Left lobe of liver (tissue), 2 donors: Measurements from ENCODE around the gene KCNQ5. TPM values are rescaled to one million over a fixed set of nuclear protein-coding genes. Genes with fewer than 3 reads are reported as not detected.

Experiments used
- ATAC-seq: fragments of 200-7000 bp; cut with Tn5 transposase; one replicate; pipeline ENCODE4 v1.9.1; 2020; ENCODE audit warnings: mild to moderate bottlenecking, moderate library complexity
- DNase-seq: peaks from one replicate; pipeline ENCODE4 v3.0.0-alpha.2; 2020; ENCODE audit warnings: low spot score
- total RNA-seq: library from RNA; stranded (reverse); gene quantifications from one replicate; pipeline ENCODE4 v1.2.1, GENCODE V29; 2021
- donor health status: DM: no; HTN: no; CAD: no; lungs with moderate emphysema.
- donor health status: DM: no; HTN: yes; CAD: no.

KCNQ5 gene
- total RNA-seq, 1 donor from 2014 or later = not detected

GRCh38 chr6:73041051-73041450 is 419.2 kb downstream of the KCNQ5 start:
- ATAC-seq (no peak), DNase-seq (no peak)

- ATAC-seq (no peak), DNase-seq (no peak)
Measured at GRCh38 chr6:73042892-73043291, 421.0 kb downstream of the KCNQ5 start.

- ATAC-seq = no peak
- DNase-seq = no peak
Measured at GRCh38 chr6:73043446-73043845, 421.6 kb downstream of the KCNQ5 start.

GRCh38 chr6:73045609-73046008 is 423.7 kb downstream of the KCNQ5 start:
- ATAC-seq (no peak), DNase-seq (no peak)

DNA sequence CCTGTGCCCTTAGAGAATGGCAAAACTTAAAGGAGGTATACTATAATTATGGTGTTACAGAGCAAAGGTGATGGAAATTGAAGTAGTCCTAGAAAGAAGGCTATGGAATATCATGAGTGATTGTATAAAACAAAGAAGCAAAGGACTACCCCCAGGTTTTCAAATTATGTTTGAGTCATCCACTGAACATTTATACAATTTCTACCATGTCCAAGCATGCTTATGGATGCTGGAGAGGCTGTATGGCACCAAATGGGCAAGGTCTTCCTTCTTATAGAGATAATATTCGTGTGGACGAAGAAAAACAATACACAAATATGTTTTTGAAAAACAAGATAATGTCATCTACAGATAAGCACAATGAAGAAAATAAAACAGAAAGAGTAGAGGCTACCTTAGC is 425.9 kb downstream of the KCNQ5 start:
- no peak for DNase-seq
- no peak for ATAC-seq

GRCh38 chr6:73049971-73050594 is 428.2 kb downstream of the KCNQ5 start:
- DNase-seq = no peak

GRCh38 chr6:73050706-73051105 is 428.8 kb downstream of the KCNQ5 start:
- ATAC-seq (no peak), DNase-seq (no peak)

More at GRCh38 chr6:73049971-73050594, 428.2 kb downstream of the KCNQ5 start:
- no peak for ATAC-seq

DNA sequence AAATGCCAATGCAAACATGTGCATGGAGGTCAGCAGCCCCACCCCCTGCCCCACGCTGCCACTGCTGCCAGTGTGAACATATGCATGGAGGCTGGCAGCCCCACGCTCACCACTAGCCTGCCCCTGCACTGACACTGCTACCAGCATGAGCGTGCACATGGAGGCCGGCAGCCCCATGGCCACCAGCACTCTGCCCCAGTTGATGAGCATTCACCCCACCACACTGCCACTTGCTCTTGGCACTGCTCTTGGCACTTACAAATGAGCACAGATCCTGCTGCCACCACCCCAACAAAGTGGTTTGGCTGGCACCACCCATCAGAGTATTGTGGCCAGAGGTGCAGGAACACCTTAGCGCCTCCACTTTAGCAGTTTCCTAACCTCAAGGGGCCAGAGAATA is 429.3 kb downstream of the KCNQ5 start:
- ATAC-seq = no peak
- no peak for DNase-seq

- no peak for DNase-seq
- ATAC-seq = no peak
Measured at GRCh38 chr6:73054958-73055357, 433.1 kb downstream of the KCNQ5 start.

- ATAC-seq = no peak
- DNase-seq = no peak
Measured at GRCh38 chr6:73058736-73059135, 436.9 kb downstream of the KCNQ5 start.

- DNase-seq = no peak
- ATAC-seq = no peak
Measured at GRCh38 chr6:73062130-73062529, 440.3 kb downstream of the KCNQ5 start.

DNA sequence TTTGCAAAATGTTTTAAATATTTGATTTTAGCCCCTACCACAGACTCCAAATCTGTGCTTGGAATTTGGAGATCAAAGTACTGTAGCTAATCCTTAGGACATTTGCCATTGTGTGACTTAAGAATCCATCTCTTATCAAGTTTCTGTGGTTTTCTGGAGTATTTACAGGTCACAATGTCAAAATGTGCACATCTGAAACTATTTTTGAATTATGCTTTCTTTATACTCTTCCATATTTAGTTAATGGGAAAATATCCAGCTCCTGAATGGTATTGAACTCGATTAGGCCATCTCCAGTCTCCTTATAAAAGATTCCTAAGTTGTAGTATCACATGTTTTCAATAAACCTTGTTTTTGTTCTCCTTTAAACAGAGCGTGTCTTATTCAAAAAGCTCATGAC is 441.0 kb downstream of the KCNQ5 start:
- no peak for DNase-seq
- ATAC-seq = no peak

GRCh38 chr6:73064266-73064665 is 442.4 kb downstream of the KCNQ5 start:
- DNase-seq (no peak), ATAC-seq (no peak)

DNA sequence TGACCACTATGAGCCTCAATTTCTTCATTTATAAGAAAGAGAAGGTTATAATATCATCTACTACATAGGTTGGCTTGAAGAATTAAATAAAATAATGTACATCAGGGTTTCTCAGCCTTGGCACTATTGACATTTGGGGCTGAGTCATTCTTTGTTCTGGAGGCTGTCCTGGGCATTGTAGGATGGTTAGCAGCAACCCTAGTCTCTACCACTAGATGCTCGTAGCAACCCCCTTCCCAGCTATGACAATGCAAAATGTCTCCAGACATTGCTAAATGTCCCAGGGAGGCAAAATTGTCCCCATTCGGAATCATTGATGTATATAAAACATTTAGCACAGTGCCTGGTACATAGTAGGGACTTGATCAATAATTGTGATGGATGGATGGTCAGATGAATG is 451.4 kb downstream of the KCNQ5 start:
- ATAC-seq (no peak), DNase-seq (no peak)

GRCh38 chr6:73074175-73074574 is 452.3 kb downstream of the KCNQ5 start:
- DNase-seq (no peak), ATAC-seq (no peak)

- ATAC-seq = no peak
- no peak for DNase-seq
Measured at GRCh38 chr6:73076211-73076954, 454.5 kb downstream of the KCNQ5 start.

DNA sequence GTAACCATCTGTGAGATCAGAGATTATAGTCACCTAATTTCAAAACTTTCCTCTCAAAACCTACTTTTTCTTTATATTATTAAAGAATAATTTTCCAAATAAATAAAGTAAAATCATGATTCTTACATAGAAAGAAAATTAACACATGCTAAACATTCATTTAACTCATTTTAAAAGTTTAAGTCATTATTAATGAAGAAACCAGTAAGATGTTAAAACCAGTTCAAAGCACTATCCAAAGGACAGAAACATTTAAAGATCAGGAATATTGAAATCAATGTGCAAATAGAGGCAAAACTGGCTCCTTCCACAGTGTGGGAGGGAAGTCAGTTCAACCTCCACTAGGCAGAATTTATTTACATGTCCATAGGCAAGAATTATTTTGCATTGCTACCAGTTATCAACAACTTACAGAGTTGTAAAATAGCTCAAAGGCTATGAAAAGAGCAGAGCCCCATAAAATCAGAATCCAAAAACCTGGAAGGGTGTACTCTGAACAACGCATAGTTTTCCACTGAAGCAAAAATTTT is 456.5 kb downstream of the KCNQ5 start:
- ATAC-seq (no peak), DNase-seq (no peak)

DNA sequence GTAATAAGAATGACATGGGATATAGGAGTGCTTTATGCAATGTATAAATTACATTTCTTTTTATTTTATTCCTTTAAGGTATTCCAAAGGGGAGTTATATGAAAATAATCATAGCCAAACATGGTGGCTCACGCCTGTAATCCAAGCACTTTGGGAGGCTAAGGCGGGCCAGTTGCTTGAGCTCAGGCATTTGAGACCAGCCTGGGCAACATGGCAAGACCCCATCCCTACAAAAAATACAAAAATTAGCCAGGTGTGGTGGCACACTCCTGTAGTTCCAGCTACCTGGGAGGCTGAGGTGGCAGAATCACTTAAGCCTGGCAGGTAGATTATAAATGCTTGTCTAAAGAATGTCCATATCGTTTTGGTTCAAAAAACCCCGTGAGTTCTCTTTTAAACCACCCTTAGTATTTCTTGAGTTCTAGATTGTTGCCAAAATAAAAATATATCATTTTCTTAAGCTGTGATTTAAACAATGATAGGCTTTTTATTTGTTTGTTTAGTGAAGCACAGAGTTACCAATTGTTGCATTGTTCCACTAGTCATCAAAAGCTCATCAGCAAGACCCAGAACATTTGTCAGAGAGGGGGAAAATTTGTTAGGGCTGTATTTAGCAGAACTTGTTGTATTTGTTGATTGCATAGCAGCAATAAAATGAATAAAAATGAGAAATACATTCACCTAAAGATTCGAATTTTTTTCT is 457.2 kb downstream of the KCNQ5 start:
- DNase-seq (no peak), ATAC-seq (no peak)

GRCh38 chr6:73079611-73079955 is 457.7 kb downstream of the KCNQ5 start:
- DNase-seq (no peak), ATAC-seq (no peak)

- ATAC-seq (no peak), DNase-seq (no peak)
Measured at GRCh38 chr6:73079978-73080377, 458.1 kb downstream of the KCNQ5 start.

DNA sequence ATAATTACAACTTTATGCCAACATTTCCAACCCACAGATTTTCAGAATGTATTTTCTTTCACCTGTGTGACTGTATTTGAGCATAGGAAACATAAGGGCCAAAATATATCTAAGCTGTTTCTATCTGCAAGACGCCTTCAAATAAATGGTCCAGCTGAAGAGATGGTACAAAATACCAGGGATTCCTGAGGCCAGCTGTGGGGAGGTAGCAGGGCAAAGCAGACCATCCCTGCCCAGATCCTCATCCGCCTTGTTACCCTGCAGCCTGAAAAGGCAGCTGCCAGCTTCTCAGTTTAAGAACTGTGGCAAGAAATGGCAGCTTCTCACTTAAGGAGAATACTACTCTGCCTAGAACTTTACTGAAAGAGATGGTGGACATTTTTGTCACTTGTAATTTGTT is 460.1 kb downstream of the KCNQ5 start:
- ATAC-seq = no peak
- DNase-seq = no peak

- ATAC-seq (no peak), DNase-seq (no peak)
Measured at GRCh38 chr6:73083886-73084285, 462.0 kb downstream of the KCNQ5 start.
